Kidney glomerular epithelial cell (primary cell): ENCODE results near the gene NAV2.
"Not testable (repeated sequence)": the region's sequence is repeated elsewhere in the genome, so short reads cannot be mapped to it uniquely, and the experiment has no call there.

ENCODE experiments used
- DNase-seq: peaks from one replicate; lab custom pipeline; 2025; lab: John Stamatoyannopoulos, UW

Gene NAV2

DNA sequence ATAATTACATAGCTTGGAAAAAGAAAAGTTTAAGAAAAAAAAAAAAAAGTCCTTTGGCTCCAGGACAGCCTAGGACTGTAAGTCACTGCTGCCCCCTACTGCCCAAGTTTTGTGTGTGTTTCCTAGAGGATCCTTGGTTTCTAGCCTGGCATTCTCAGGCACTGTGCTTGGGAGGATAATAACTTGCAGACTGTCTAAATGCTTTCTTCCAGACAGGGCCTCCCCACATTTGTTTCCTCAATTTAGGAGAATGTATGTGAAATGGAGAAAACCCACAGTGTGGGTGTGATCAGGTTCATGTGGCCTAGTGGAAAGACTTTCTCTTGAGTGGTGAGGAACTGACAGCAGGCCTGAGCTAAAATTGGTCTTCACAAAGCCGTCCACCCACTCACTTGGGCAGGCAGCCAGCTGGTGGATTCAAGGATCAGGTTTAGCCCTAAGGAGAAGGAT is 191.0 kb downstream of the NAV2 start:
- peak; percentile 74 for DNase-seq

- DNase-seq, result peak; percentile 57
Observed at GRCh38 chr11:19905280-19905853, 192.7 kb downstream of the NAV2 start.

GRCh38 chr11:19906126-19906525 is 193.5 kb downstream of the NAV2 start:
- no peak for DNase-seq

GRCh38 chr11:19907008-19907579 is 194.5 kb downstream of the NAV2 start:
- no peak for DNase-seq

DNA sequence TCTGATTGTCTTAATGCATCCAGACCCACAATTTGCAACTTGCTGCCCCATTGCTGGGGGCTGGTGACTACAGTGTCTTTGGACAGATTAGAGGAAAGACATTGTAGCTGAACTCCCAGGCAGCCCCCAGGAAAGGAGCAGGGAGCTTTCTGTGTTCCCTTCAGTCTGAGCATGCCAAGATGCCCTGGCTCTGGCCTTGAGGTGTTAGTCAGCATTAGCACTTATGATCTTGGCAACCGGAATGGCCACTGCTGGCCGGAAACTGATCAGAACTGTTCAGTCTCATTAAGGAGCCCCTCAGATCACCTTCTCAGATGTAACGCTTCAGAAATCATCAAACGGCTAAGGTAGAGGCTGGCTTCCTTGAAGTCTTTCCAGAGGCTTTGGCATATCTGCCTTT is 195.2 kb downstream of the NAV2 start:
- DNase-seq, result no peak

DNA sequence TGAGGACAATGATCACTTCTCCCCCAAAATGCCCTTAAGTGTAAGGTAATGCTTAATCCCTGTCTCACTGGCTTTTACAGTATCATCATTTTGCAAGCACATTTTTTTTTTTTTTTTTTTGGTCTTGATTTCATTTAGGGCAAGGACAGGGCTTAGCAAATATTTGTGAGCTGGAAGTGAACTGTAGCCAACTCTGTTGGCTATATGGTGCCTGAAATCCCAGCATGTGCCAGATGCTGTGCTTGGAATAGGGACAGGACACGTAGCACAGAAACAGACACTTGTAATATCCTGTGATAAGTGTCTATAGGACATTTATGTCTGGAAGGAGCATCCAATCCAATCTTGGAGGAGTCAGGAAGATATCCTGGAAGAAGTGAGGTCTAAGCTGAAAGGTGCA is 198.3 kb downstream of the NAV2 start:
- no peak for DNase-seq

DNA sequence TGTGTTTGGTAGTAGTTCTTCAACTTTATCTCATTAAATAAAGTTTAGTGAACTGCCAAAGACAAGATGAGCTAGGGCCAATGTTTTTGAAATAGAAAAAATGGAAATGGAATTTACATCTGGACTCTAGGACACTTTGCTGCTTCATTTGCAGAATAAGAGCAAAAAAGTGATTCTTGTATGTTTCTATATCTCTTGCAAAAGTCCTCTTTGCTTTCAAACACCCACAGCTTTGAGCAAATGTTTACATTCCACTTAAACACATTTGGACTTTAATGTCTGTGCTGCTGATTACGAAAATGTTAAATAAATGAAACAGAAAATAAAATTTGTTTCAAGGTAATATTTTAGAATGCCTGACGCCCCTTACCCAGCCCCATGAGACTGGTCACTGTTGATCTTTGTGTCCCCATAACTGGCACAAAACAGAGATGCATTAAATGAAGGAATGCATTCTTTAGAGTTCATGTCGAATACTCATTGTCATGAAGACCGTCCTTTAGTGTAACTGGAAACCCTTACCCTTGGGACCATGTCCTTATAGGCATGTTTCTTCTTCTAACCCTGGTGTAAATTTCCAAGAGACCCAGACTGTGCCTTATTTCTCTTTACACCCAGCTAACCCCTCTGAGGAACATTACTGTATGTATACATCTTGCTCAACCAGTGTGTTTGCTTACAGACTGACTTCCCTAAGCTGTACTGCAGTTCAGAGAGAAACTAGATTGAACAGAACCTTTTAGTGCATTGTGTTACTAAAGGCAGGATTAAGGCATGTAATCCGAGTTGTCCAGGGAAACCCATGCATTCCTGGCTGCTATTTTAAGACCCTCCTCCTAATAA is 199.7 kb downstream of the NAV2 start:
- no peak for DNase-seq

DNA sequence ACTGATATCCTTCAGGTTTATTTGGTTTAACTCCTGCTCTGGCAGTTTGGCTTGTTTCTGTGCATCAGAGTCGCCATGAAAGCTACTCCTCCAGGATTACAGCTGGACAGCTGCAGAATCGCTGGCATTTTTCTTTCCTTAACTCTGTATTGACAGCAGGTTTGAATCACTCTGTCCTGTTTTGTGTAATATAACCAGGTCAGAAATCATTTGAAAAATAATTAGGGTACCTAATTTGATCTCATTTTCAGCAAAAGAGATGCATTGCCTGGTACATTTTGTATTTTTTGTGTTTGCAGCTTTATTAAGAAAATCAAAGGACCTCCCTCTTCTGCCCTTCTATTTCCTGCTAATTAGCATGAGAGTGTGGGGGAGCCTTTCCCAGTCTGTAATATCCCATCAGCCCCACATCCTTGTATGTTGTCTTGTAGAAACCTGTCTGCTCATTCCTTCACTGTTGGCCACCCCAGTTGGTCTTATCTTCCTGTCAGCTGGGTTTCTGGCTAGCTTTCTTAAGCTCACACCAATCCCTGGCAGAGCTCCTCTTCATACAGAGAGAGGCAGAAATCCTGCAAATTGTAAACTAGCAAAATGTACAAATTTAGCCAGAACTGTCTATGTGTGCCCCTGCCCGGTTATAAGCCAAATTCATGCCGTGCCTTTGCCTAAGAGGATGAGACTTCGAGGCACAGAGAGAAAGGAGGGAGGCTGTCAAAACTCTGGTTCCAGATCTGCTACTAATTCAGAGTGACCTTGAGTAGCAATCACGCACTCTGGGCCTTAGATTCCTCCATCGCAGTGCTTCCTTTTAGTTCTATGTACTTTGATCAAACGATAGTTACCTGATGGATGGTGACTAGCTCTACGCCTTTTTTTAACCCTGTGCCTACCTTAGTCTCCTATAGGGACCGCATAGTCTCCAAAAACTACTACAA is 200.6 kb downstream of the NAV2 start:
- no peak for DNase-seq

DNA sequence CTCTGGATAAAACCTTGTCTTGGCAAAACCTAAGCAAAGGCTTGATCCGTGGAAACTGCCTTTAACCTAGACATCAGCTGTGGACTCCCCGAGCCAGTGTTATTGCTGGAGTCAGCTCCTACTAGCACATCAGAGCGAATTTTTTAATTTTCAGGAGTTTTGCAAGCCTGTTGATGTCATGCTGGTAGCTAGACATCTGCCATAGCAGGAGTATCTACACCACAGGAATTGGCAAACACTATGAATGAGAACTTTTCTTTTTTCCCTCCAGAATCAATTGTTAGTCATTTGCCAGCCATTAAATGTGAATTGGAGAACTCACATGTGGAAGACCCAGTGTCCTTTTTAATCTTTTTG is 201.2 kb downstream of the NAV2 start:
- no peak for DNase-seq

- no peak for DNase-seq
Observed at GRCh38 chr11:19915808-19916207, 203.2 kb downstream of the NAV2 start.

DNA sequence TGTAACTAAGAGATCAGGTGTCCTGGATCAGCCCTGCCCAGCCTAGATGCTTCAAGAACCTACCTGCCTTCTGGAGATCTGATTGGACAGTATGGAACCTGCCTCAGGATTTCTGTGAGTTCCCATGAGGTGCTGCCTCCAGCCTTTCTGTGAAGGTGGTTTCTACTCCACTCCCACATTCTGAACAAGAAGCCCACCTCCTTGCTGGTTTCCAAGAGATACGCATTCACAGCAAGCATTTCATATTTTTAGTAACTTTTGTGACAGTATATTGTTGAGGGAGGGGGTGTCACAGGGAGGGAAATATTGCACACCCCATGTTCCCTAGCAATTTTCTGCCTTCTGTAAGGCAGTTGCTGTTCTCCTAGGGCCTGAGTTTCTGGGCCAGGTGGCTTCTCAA is 204.4 kb downstream of the NAV2 start:
- no peak for DNase-seq

DNA sequence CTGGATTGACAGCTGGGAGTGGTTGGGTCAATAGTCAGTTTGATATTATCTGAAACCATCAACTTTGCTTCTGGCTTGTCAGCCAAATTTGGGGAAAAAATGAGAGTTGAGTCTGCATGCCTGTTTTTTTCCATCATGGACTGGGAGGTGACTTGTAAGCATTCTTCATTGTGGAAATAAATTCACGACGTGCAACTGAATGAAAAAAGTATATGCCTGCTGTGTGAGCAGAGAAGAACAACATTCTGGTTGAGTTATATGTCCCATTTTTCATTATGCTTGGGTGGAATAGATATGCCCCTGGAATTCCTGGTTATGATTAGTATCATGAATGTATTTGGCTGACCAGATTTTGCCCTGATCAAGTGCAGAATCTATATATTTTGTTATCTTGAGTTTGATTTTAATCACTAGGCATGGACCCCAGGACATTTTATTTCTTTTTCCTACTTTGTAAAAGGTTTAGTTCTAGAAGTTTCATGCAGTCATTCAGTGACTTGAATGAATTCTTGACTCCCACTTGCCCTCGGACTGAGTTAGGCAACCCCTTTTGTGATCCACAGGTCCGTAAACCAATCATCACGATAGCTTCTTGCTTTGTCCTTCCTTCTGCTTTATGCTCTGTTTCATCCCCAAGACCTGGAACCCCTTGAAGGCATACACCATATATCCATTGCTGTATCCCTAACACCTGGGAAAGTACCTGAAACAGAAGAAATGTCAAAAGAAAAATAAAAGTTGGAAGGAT is 205.8 kb downstream of the NAV2 start:
- no peak for DNase-seq

DNA sequence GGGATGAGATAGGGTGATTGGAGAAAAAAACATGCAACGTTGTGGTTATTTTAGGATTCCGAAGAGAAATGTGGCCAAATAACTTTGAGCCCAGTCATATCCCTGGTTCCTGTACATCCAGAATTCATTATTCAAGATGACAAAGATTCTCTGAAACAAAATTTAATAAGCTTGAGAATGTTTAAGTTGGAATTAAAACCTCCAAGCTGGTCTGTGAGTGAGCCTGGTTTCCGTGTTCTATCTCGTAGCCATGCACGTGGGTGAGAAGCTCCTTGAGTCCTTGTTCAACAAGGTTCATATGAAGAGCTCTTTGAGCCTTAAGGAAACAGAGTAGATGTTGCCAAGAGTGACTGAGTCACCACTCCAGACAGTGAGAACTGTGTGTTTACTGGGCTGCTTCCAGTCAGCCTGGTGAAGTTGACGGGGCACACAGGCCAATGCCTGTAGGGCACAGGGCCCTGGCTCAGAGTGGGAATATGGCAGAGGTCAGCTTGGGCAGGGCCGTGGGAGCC is 206.5 kb downstream of the NAV2 start:
- DNase-seq, result peak; percentile 61

DNA sequence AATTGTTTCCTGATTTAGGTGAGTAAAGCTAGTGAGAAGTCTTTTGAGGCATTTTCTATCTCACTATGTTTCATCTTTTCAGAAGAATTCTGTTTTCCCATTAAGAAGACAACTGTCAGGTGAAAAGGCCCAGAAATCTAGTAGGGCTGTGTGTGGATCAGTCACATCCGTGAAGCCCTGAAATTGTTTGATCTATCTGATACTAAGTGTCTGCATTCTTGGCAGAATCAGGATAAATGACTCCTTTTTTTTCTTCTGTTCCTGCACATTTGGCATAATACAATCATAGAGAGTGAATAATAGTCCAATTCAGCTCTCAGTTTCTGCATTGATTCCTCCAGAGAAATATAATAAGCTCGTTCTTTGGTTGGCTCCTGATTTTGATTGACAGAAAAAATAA is 208.3 kb downstream of the NAV2 start:
- DNase-seq, result no peak

DNA sequence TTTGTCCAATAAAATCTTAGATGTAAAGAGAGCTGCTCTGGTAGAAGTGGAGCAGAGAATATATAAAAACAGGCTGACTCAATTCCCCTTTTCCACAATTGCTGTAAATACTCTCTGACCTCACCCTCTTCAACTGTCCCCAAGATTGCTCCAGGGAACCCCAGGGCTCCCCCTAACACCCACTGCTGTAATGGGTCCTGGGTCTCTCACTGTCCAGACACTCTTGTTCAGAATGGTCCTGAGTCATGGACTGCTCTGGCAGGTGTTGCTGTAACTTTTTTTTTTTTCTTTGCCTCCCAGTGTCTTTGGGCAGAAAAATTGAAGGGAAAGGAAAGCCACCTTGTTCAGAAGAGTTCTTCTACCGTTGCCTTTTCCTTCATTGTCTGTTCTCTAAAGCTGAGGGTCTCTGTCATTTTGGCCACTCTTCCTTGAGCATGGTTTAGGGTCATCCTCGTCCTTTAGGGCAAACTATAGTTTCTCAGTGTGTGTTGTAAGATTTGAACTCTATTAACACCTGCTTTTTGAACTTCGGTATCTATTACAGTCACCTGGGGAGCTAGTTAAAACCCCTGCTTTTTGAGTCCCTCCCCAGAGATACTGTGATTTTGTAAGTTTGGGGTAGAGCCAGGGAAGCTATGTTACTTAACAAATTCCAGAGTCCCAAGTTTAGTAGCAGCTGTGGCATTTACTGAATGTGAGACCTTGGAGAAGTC is 209.5 kb downstream of the NAV2 start:
- DNase-seq, result no peak

DNA sequence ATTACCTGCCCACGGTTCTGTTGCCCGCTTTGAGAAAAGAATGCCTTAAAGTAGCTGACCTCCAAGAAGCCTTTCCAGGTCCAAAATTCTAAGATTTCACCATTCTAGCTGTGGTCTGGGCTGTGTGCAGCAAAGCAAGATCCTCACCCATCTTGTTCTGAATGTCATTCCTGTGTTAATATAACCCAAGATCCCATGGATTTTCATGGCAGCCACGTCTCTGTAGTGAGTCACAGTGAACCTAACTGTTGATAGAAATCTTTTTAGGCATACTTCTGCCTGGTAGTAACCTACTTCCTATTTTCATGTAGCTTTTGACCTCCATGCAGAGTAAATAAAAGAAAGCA is 210.0 kb downstream of the NAV2 start:
- no peak for DNase-seq

GRCh38 chr11:19923626-19924025 is 211.0 kb downstream of the NAV2 start:
- no peak for DNase-seq

DNA sequence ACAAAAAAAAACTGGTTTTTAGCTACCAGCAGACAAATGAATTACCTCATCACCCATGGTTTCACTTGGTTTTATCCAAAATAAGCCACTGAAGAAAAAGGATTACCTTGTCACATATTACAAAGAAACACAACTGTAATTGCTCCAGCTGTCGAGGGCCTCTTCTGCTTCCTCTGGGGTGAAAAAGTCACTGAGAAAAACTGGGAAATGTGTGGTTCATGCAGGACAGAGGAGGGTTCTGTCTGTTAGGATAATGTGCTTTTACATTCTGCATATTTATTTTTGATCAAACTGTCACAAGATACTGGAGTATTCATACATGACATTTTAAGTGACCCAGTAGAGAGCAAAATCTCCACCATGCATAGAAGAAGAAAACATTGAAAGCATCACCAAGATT is 211.7 kb downstream of the NAV2 start:
- DNase-seq, result no peak

DNA sequence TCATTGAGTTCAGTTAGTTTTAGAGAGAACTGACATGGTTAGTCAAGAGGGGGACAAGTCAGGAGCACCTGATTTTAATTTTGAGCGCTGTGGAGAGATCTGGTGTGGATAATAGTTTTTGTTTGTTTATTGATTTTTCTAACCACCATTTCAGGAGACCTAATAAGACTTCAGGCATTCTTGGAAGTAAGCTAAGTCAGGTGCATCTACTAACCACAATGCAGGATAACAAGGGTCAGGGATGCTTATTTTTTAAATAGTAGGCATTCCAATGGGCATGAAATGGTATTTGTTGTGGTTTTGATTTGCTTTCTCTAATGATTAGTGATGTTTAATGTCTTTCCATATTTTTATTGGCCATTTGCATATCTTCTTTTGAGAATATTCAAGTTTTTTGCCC is 212.1 kb downstream of the NAV2 start:
- no peak for DNase-seq

DNA sequence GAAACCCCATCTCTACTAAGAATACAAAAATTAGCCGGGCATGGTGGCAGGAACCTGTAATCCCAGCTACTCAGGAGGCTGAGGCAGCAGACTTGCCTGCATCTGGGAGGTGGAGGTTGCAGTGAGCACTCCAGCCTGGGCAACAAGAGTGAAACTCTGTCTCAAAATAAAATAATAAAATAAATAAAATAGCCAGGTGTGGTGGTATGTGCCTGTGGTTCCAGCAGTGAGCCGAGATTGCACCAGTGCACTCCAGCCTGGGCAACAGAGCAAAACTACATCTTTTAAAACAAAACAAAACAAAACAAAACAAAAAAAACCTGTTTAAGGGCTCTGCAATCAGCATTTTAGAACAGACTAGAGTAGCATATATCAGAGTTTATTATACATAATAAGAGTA is 214.8 kb downstream of the NAV2 start:
- DNase-seq, result not testable (repeated sequence)

- DNase-seq, result no peak
Observed at GRCh38 chr11:19929147-19929546, 216.5 kb downstream of the NAV2 start.
